ENCODE data around the gene CA7.
"Not testable (repeated sequence)": the region's sequence is repeated elsewhere in the genome, so short reads cannot be mapped to it uniquely, and the experiment has no call there.

The CA7 gene

GRCh38 chr16:66874079-66874775 is 30.0 kb downstream of the CA7 start:
- DNase-seq = no peak

GRCh38 chr16:66878067-66878466 is 33.9 kb downstream of the CA7 start:
- DNase-seq = no peak

GRCh38 chr16:66880288-66881013 is 36.2 kb downstream of the CA7 start, which contains the start of gene PDP2:
PDP2 (plus strand) TSS chr16:66880515; CDS start chr16:66884285, 3,770 bp downstream.
- DNase-seq = peak; percentile 92

DNA sequence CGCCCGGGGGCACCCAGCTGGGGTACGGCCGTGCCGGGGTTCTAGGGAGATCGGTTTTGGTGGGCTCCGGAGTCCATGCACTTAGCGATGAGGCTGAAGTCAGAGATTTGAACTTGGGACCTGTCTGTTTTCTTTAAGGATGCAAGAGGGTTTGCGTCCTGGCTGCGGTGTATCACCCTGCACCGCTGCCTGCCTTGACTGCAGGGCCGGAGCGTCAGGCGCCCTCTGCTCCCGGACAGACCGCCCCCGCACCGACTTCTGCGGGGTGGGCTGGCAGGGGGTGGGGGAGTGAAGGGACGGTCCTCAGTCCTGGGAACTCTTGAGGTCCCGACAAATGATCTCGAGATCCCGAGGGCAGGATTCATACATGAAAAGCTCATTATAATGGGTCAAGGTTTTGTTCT is 36.8 kb downstream of the CA7 start:
- DNase-seq = no peak

DNA sequence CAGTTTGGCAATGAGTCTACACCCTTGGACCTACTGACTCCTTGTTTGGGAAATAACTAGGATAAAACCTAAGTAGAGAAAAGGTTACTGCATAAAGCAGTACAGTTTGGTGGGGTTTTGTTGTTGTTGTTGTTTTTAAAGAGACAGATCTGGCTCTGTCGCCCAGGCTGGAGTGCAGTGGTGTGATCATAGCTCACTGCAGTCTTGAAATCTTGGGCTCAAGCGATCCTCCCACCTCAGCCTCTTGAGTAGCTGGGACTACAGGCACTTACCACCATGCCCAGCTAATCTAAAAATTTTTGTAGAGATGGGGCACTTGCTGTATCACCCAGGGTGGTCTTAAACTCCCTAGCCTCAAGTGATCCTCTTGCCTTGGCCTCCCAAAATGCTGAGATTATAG is 37.3 kb downstream of the CA7 start:
- DNase-seq = no peak

GRCh38 chr16:66881964-66882508 is 37.8 kb downstream of the CA7 start:
- DNase-seq = no peak

DNA sequence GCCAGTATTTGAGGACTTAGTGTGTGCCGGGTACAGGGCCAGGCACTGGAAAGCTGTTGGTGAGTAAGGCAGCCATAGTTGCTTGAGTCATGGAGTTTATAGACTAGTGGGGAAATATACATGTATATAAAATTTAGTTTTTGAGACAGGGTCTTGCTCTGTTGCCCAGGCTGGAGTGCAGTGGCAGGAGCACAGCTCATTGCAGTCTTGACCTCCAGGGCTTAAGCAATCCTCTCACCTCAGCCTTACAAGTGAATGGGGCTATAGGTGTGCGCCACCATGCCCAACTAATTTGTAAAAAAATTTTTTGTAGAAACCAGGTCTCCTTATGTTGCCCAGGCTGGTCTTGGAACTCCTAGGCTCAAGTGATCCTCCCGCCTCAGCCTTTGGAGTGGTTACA is 38.5 kb downstream of the CA7 start:
- DNase-seq = no peak

DNA sequence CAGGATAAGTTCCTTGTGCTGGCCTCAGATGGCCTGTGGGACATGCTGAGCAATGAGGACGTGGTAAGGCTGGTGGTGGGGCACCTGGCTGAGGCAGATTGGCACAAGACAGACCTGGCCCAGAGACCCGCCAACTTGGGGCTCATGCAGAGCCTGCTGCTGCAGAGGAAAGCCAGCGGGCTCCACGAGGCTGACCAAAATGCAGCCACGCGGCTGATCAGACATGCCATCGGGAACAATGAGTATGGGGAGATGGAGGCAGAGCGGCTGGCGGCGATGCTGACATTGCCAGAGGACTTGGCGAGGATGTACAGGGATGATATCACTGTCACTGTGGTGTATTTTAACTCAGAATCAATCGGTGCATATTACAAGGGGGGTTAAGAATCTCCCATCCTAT is 41.3 kb downstream of the CA7 start:
- DNase-seq = no peak

- DNase-seq = no peak
These were observed 42.1 kb downstream of the CA7 start for GRCh38 chr16:66886321-66886720.

DNA sequence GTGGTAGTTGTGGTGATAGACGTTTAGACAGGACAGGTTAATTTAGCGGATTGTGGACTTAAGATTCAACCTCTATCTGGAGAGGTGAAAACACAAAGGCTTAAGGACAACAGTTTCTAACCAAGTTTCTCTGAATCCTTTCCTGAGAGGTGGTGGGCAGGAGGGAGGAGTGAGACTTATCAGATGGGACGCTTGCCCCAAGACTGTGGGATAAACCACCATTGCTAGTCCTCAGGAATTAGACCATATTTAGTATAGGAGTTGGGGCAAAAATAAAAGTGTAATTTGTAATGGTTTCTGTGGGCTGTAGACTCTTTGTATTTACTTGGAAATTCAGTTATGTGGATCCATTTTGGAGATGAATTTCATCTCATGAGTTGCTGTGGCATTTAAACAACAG is 42.7 kb downstream of the CA7 start:
- DNase-seq = no peak

DNA sequence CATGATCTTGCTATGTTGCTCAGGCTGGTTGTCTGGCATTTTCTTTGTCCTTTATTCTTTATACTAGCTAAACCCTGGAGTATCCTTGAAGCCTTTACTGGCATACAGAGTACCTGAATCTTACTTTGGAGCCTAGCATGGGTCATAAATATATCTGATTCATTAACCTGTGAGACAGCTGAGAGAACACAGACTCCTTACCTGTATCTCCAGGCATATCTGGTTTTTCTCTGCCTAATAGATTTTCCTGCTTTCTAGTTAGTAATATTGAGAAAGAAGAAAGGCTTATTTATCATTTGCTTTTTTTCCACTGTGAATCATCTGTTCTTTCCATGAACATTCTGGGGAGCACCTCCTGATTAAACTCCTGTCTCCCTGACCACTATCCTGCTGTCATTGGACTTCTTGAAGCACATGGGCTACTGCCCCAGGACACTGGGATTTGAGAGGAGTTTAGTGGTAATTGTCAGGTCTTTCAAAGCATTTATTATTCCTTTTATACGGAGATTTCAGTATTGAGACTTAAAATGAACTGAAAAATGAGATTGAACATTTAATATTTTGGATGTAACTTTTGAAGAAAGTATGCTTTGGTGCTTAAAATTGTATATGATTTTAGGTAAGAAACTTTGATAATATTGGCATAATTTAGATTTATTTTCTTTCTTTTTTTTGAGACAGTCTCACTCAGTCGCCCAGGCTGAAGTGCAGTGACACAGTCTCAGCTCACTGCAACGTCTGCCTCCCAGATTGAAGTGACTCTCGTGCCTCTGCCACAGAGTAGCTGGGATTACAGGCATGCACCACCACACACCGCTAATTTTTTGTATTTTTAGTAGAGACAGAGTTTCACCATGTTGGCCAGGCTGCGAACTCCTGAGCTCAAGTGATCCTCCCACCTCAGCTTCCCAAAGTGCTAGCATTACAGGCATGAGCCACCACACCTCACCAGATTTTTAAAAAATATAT is 44.7 kb downstream of the CA7 start:
- DNase-seq = no peak

GRCh38 chr16:66889622-66890021 is 45.4 kb downstream of the CA7 start:
- DNase-seq = no peak

GRCh38 chr16:66890799-66891198 is 46.6 kb downstream of the CA7 start:
- no peak for DNase-seq

DNA sequence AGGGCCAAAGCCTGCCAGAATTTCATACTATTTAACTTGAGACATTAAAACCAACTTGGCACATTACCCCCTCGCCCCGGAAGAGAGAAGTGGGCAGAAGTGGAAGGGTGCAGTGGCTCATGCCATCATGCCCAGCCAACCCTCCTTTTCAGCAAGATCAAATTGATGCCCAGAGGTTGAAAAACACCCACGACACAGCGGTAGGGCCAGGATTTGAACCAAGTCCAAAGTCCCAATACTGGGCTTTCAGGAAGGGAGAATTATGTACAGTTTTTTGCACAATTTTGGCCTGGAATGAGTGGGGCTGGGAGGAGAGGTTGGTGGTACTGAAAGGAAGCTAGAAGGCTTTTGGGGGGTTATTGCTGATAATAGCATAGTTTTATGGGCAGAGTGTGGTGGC is 47.1 kb downstream of the CA7 start:
- no peak for DNase-seq

DNA sequence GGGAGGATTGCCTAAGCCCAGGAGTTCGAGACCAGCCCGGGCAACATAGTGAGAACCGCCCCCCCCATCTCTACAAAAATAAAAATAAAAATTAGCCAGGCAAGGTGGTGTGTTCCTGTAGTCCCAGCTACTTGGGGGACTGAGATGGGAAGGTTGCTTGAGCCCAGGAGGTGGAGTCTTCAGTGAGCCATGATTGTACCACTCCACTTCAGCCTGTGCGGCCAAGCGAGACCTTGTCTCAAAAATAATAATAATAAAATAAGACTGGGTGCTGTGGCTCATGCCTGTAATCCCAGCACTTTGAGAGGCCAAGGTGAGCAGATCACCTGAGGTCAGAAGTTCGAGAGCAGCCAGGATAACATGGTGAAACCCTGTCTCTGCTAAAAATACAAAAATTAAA is 47.6 kb downstream of the CA7 start:
- DNase-seq = no peak

DNA sequence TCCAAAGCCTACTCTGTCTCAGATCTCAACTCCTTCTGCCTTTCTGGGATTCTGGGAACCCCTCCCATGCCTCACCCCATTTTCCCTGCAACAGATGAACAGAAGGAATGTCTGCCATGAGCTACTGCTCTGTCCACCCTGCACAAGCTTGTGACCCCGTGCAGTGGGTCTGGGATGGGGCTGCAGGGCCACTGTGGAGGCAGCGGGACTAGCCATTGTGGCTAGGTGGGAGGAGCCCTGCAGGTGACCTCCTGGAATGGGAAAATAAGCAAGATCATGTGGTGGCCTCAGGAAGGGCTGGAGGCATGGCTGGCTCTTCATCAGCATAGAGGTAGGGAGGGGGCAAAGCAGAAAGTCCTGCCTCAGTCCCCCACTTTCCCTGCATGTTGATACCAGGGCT is 49.8 kb downstream of the CA7 start:
- DNase-seq = no peak

- DNase-seq = peak; percentile 59
These were observed 50.9 kb downstream of the CA7 start for GRCh38 chr16:66894948-66895688.

GRCh38 chr16:66895689-66895979 is 51.4 kb downstream of the CA7 start:
- no peak for DNase-seq

- no peak for DNase-seq
These were observed 51.8 kb downstream of the CA7 start for GRCh38 chr16:66895999-66896398.

DNA sequence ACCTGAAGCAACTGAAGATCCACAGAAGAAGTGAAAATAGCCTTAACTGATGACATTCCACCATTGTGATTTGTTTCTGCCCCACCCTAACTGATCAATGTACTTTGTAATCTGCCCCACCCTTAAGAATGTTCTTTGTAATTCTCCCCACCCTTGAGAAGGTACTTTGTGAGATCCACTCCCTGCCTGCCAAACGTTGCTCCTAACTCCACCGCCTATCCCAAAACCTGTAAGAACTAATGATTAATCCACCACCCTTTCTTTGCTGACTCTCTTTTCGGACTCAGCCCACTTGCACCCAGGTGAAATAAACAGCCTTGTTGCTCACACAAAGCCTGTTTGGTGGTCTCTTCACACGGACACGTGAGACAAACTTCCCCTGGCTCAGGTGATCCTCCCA is 52.5 kb downstream of the CA7 start:
- DNase-seq = not testable (repeated sequence)

DNA sequence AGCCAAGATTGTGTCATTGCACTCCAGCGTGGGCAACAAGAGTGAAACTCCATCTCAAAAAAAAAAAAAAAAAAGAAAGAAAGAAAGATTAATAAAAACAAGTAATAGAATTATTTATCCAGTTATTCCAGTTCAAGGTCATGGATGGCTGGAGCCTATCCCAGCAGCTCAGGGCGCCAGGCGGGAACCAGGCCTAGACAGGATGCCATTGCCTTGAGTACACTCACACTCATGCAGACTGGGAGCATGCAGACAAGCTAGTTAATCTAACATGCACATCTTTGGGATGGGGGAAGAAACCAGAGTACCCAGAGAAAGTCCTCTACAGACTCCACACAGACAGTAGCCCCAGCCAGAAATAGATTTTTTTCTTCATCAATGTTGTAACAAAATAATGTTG is 54.0 kb downstream of the CA7 start:
- no peak for DNase-seq

GRCh38 chr16:66898933-66899309 is 54.7 kb downstream of the CA7 start:
- DNase-seq = no peak
